HG03521 (cell line): Measurements from ENCODE around the gene CCL11.
"Not testable (repeated sequence)": the region's sequence is repeated elsewhere in the genome, so short reads cannot be mapped to it uniquely, and the experiment has no call there.

Source experiments
- ATAC-seq: cut with Tn5 transposase; IDR thresholded peaks from one replicate; pipeline ENCODE4 v1.9.1; 2021; ENCODE audit warnings: mild to moderate bottlenecking, moderate library complexity; ENCODE audit not compliant: unreplicated experiment

CCL11 gene

GRCh38 chr17:34306466-34306865 is 20.9 kb downstream of the CCL11 start:
- no peak for ATAC-seq

- ATAC-seq: no peak
These were observed 21.6 kb downstream of the CCL11 start for GRCh38 chr17:34307110-34307509.

- no peak for ATAC-seq
These were observed 22.8 kb downstream of the CCL11 start for GRCh38 chr17:34308371-34308770.

- ATAC-seq: no peak
These were observed 25.7 kb downstream of the CCL11 start for GRCh38 chr17:34311291-34311690.

GRCh38 chr17:34312080-34312479 is 26.5 kb downstream of the CCL11 start:
- ATAC-seq: no peak

GRCh38 chr17:34313164-34313563 is 27.6 kb downstream of the CCL11 start:
- ATAC-seq: no peak

- no peak for ATAC-seq
These were observed 28.7 kb downstream of the CCL11 start for GRCh38 chr17:34314279-34314678.

GRCh38 chr17:34318474-34318873 is 32.9 kb downstream of the CCL11 start:
- ATAC-seq: no peak

- ATAC-seq: no peak
These were observed 33.5 kb downstream of the CCL11 start, which contains the start of gene CCL8 for GRCh38 chr17:34319039-34319483. Gene CCL8, plus strand, starts transcription at chr17:34319435. Its CDS starts 67 bp downstream, at chr17:34319502.

- no peak for ATAC-seq
These were observed 36.4 kb downstream of the CCL11 start for GRCh38 chr17:34321964-34322363.

- not testable (repeated sequence) for ATAC-seq
These were observed 42.0 kb downstream of the CCL11 start for GRCh38 chr17:34327580-34327979.

GRCh38 chr17:34337701-34338100 is 52.2 kb downstream of the CCL11 start:
- ATAC-seq: no peak
